ENCODE data around the gene TRIM42.

DNA sequence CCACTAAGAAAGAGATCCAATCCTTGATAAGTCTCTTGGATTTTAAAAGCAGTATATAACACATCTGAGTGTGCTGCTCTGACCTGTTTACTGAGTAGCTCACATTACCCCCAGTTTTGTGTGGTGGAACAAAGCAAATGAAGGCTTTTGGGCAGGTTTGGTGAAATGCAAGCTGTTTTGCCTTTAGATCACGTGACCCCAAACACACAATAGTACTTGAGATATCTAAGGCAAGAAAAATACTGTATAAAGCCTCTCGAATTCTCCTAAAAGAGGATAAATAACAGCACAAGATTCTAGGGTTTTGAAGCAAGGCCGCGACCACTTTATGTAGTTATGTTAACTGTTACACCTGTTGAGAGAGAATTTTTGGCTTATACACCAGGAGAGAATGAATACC, 49.3 kb upstream of the TRIM42 start:
- TF ChIP-seq, protein P1, sequence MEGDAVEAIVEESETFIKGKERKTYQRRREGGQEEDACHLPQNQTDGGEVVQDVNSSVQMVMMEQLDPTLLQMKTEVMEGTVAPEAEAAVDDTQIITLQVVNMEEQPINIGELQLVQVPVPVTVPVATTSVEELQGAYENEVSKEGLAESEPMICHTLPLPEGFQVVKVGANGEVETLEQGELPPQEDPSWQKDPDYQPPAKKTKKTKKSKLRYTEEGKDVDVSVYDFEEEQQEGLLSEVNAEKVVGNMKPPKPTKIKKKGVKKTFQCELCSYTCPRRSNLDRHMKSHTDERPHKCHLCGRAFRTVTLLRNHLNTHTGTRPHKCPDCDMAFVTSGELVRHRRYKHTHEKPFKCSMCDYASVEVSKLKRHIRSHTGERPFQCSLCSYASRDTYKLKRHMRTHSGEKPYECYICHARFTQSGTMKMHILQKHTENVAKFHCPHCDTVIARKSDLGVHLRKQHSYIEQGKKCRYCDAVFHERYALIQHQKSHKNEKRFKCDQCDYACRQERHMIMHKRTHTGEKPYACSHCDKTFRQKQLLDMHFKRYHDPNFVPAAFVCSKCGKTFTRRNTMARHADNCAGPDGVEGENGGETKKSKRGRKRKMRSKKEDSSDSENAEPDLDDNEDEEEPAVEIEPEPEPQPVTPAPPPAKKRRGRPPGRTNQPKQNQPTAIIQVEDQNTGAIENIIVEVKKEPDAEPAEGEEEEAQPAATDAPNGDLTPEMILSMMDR (IDR thresholded peaks at IDR 0.05): no peak
- TF ChIP-seq POLR2A (IDR thresholded peaks at IDR 0.05): no peak
- TF ChIP-seq POLR2AphosphoS5 (IDR thresholded peaks at IDR 0.05; ENCODE audit: insufficient read depth in 1 of 2, low read depth in 1 of 2): no peak
